ENCODE data around the gene CDH13. TPM values are rescaled to one million over a fixed set of nuclear protein-coding genes. Genes with fewer than 3 reads are reported as not detected.
A peak's percentile ranks its signal among the peaks of the same experiment; 100 is the strongest.

CDH13 gene
- total RNA-seq, 3 donors from 2014 or later = 4.9 to 11.2 (median 9.8) TPM

DNA sequence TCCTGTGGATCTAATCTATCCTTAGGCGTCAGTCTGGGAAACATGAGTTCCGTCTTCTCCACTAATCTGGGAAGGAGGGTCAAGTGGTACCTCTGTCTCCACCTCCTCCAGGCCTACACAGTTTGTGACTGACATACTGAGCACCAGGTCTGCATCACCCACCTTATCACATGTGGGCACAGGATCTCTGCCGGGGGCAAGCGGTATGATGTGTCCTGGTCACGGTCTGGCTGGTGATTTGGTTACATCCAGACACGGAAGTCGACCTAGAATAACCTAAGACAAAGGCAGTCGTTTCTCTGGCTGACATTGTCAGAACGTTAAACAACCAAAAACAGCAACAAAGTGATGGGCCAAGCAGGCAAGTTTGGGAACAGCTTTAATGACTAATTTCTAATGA lies 1098.5 kb downstream of the CDH13 start:
- H3K4me3 ChIP-seq = no peak overlapping the region
- DNase-seq (no peak), ATAC-seq (no peak)
- TF ChIP-seq CTCF (IDR thresholded peaks at IDR 0.05) = no peak
- no peaks in the 10 kb centered on the region for H3K4me1 ChIP-seq (ENCODE audit: low read depth)
- intact Hi-C loops (cut with DNase I, micrococcal nuclease) = no loop called here
- H3K9me3 ChIP-seq = no peaks in the 10 kb centered on the region
- H3K36me3 ChIP-seq (ENCODE audit: low read depth) = no peaks in the 10 kb centered on the region

GRCh38 chr16:83727018-83727417 lies 1100.2 kb downstream of the CDH13 start:
- ATAC-seq = peak; percentile 46

GRCh38 chr16:83727751-83728352 lies 1101.1 kb downstream of the CDH13 start:
- no peak for TF ChIP-seq CTCF (IDR thresholded peaks at IDR 0.05)
- DNase-seq = no peak
- no peak overlapping the region for H3K4me3 ChIP-seq
- H3K36me3 ChIP-seq (ENCODE audit: low read depth) = no peaks in the 10 kb centered on the region
- no peaks in the 10 kb centered on the region for H3K4me1 ChIP-seq (ENCODE audit: low read depth)
- no peak for ATAC-seq
- intact Hi-C loops (cut with DNase I, micrococcal nuclease) = no loop called here
- H3K9me3 ChIP-seq = no peaks in the 10 kb centered on the region

More at GRCh38 chr16:83727018-83727417, 1100.2 kb downstream of the CDH13 start:
- no peak overlapping the region for H3K4me3 ChIP-seq
- intact Hi-C loops (cut with DNase I, micrococcal nuclease) = no loop called here
- TF ChIP-seq CTCF (IDR thresholded peaks at IDR 0.05) = no peak
- H3K36me3 ChIP-seq (ENCODE audit: low read depth) = no peaks in the 10 kb centered on the region
- H3K9me3 ChIP-seq = no peaks in the 10 kb centered on the region
- DNase-seq = peak in 1 of 3 donors; percentile 4
- no peaks in the 10 kb centered on the region for H3K4me1 ChIP-seq (ENCODE audit: low read depth)

GRCh38 chr16:83728492-83728891 lies 1101.7 kb downstream of the CDH13 start:
- H3K4me3 ChIP-seq = no peak overlapping the region
- peaks cover under 1% of the 10 kb centered on the region for H3K9me3 ChIP-seq
- TF ChIP-seq CTCF (IDR thresholded peaks at IDR 0.05) = no peak
- intact Hi-C loops (cut with DNase I, micrococcal nuclease) = no loop called here
- H3K4me1 ChIP-seq (ENCODE audit: low read depth) = no peaks in the 10 kb centered on the region
- ATAC-seq = peak; percentile 27
- no peaks in the 10 kb centered on the region for H3K36me3 ChIP-seq (ENCODE audit: low read depth)
- no peak for DNase-seq

DNA sequence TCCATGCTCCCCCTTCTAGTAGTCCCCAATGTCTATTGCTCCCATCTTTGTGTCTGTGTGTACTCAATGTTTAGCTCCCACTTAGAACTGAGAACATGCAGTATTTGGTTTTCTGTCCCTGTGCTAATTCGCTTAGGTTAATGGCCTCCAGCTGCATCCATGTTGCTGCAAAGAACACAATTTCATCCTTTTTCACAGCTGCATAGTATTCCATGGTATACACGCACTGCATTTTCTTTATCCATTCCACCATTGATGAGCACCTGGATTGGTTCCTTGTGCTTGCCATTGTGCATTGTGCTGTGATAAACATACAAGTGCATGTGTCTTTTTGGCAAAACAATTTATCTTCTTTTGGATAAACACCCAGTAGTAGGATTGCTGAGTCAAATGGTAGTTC lies 1104.0 kb downstream of the CDH13 start:
- H3K4me3 ChIP-seq = no peak overlapping the region
- no peaks in the 10 kb centered on the region for H3K36me3 ChIP-seq (ENCODE audit: low read depth)
- DNase-seq (no peak), ATAC-seq (no peak)
- peaks cover 12% of the 10 kb centered on the region for H3K9me3 ChIP-seq
- no peaks in the 10 kb centered on the region for H3K4me1 ChIP-seq (ENCODE audit: low read depth)
- no peak for TF ChIP-seq CTCF (IDR thresholded peaks at IDR 0.05)
- intact Hi-C loops (cut with DNase I, micrococcal nuclease) = no loop called here

DNA sequence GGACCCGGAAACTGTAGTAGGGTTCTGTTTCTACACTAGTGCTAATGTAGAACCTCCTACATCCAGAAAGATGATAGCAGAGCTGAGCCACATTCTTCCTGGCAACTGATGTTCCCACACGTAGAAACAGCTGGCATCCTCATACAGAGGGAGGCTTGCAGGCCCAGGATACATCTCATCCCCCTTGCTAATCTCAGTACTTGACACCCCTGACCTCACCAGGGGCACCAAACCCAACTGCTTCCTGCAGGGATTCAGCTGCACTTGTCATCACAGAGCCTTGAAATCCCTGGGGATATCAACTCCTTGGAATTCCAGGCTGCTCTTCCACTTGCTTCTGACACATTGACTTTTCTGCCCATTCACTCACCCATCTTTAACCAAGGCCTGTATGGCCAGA lies 1105.8 kb downstream of the CDH13 start:
- DNase-seq (no peak), ATAC-seq (no peak)
- no peaks in the 10 kb centered on the region for H3K36me3 ChIP-seq (ENCODE audit: low read depth)
- peaks cover 12% of the 10 kb centered on the region for H3K9me3 ChIP-seq
- intact Hi-C loops (cut with DNase I, micrococcal nuclease) = no loop called here
- no peak overlapping the region for H3K4me3 ChIP-seq
- no peaks in the 10 kb centered on the region for H3K4me1 ChIP-seq (ENCODE audit: low read depth)
- no peak for TF ChIP-seq CTCF (IDR thresholded peaks at IDR 0.05)

All from mucosa of descending colon (tissue), 3 donors.